Measurements from ENCODE around the gene TCF4.

TCF4 gene

GRCh38 chr18:55322178-55322735, 265.7 kb downstream of the TCF4 start:
- DNase-seq (ENCODE audit: low read depth, low spot score): peak; percentile 93

GRCh38 chr18:55321265-55322177, 266.5 kb downstream of the TCF4 start:
- DNase-seq (ENCODE audit: low read depth, low spot score): peak; percentile 95

- DNase-seq (ENCODE audit: low read depth, low spot score): peak; percentile 45
Observed at GRCh38 chr18:55320424-55321264, 267.3 kb downstream of the TCF4 start.

- DNase-seq (ENCODE audit: low read depth, low spot score): no peak
Observed at GRCh38 chr18:55319459-55320193, 268.4 kb downstream of the TCF4 start.

GRCh38 chr18:55318951-55319441, 269.0 kb downstream of the TCF4 start:
- DNase-seq (ENCODE audit: low read depth, low spot score): peak; percentile 52

GRCh38 chr18:55317864-55318263, 270.1 kb downstream of the TCF4 start:
- no peak for DNase-seq (ENCODE audit: low read depth, low spot score)

GRCh38 chr18:55317324-55317723, 270.7 kb downstream of the TCF4 start:
- DNase-seq (ENCODE audit: low read depth, low spot score): no peak

- no peak for DNase-seq (ENCODE audit: low read depth, low spot score)
Observed at GRCh38 chr18:55316486-55317184, 271.4 kb downstream of the TCF4 start.

- DNase-seq (ENCODE audit: low read depth, low spot score): no peak
Observed at GRCh38 chr18:55314615-55315237, 273.3 kb downstream of the TCF4 start.

GRCh38 chr18:55314031-55314430, 274.0 kb downstream of the TCF4 start:
- no peak for DNase-seq (ENCODE audit: low read depth, low spot score)

- no peak for DNase-seq (ENCODE audit: low read depth, low spot score)
Observed at GRCh38 chr18:55310863-55311262, 277.1 kb downstream of the TCF4 start.

GRCh38 chr18:55310044-55310676, 277.8 kb downstream of the TCF4 start:
- DNase-seq (ENCODE audit: low read depth, low spot score): no peak

GRCh38 chr18:55309249-55309648, 278.7 kb downstream of the TCF4 start:
- DNase-seq (ENCODE audit: low read depth, low spot score): no peak

GRCh38 chr18:55307505-55307904, 280.5 kb downstream of the TCF4 start:
- DNase-seq (ENCODE audit: low read depth, low spot score): no peak

- no peak for DNase-seq (ENCODE audit: low read depth, low spot score)
Observed at GRCh38 chr18:55306359-55307024, 281.5 kb downstream of the TCF4 start.

- no peak for DNase-seq (ENCODE audit: low read depth, low spot score)
Observed at GRCh38 chr18:55302167-55302833, 285.7 kb downstream of the TCF4 start.

- DNase-seq (ENCODE audit: low read depth, low spot score): no peak
Observed at GRCh38 chr18:55301824-55302166, 286.2 kb downstream of the TCF4 start.

- peak; percentile 36 for DNase-seq (ENCODE audit: low read depth, low spot score)
Observed at GRCh38 chr18:55300936-55301531, 287.0 kb downstream of the TCF4 start.

Measured in astrocyte of the hippocampus (primary cell).